Lower leg skin (tissue), 3 donors: ENCODE measurements around the gene IL31.

Experiments used
- CTCF ChIP-seq, 3 donors: fragments of 450-650 bp; IDR thresholded peaks; one replicate each; pipeline ENCODE4 v1.5.1; 2016; ENCODE audit warnings: antibody characterized with exemption in 3 of 3, mild to moderate bottlenecking in 3 of 3, moderate library complexity in 2 of 3
- POLR2A ChIP-seq, 2 donors: fragments of 450-650 bp; IDR thresholded peaks; one replicate each; pipeline ENCODE4 v1.6.1; 2016 to 2017; ENCODE audit warnings: antibody characterized with exemption in 2 of 2, mild to moderate bottlenecking in 1 of 2, moderate library complexity in 1 of 2

GRCh38 chr12:122182887-122183587 lies 9.0 kb upstream of the IL31 start, which contains the start of gene LRRC43:
- TF ChIP-seq CTCF (IDR thresholded peaks at IDR 0.05) (no peak), POLR2A (IDR thresholded peaks at IDR 0.05) (no peak)
